Activated T-cell treated with anti-CD3 and anti-CD28 coated beads, Interleukin-2, amount 50 U/mL, for 4 hours (primary cell): ENCODE measurements around the gene ISM2. TPM values are rescaled to one million over a fixed set of nuclear protein-coding genes. Genes with fewer than 3 reads are reported as not detected.
"Not testable (repeated sequence)": the region's sequence is repeated elsewhere in the genome, so short reads cannot be mapped to it uniquely, and the experiment has no call there.

ENCODE experiments used
- ATAC-seq, 2 donors: fragments of 200-7000 bp; cut with Tn5 transposase; one replicate each; pipeline ENCODE4 v1.10.0; 2021
- DNase-seq: peaks from one replicate; pipeline ENCODE4 v3.0.0-alpha.2; 2020
- H3K27me3 Mint-ChIP-seq: one replicate; pipeline ENCODE4 v1.8.0; 2021; ENCODE audit warnings: low read depth, mixed read lengths
- H3K36me3 Mint-ChIP-seq: one replicate; pipeline ENCODE4 v1.8.0; 2022; ENCODE audit warnings: mixed read lengths; ENCODE audit not compliant: insufficient read depth
- H3K4me1 Mint-ChIP-seq: one replicate; pipeline ENCODE4 v1.8.0; 2021; ENCODE audit warnings: low read depth, mixed read lengths
- H3K4me3 Mint-ChIP-seq: one replicate; pipeline ENCODE4 v1.8.0; 2021; ENCODE audit warnings: mild to moderate bottlenecking, moderate library complexity, mixed read lengths
- H3K9me3 Mint-ChIP-seq: one replicate; pipeline ENCODE4 v1.8.0; 2021; ENCODE audit warnings: mixed read lengths
- total RNA-seq, 3 donors: library from RNA; stranded (reverse); gene quantifications; one replicate each; pipeline ENCODE4 v1.2.1, GENCODE V29; 2021

Gene ISM2
- total RNA-seq: not detected

- Mint-ChIP-seq H3K4me1 (peaks cover 11% of the 10 kb centered on the region), H3K9me3 (peaks cover 5% of the 10 kb centered on the region), H3K36me3 (peaks cover 4% of the 10 kb centered on the region), H3K27me3 (peaks cover 34% of the 10 kb centered on the region), H3K4me3 (peak within 1 kb of the TSS; percentile 64)
- DNase-seq (peak; percentile 18), ATAC-seq (peak; percentile 94)
Measured at GRCh38 chr14:77498120-77498979, at the start of gene ISM2. ISM2 (minus strand) TSS chr14:77498816; CDS start chr14:77498793, 23 bp downstream.

DNA sequence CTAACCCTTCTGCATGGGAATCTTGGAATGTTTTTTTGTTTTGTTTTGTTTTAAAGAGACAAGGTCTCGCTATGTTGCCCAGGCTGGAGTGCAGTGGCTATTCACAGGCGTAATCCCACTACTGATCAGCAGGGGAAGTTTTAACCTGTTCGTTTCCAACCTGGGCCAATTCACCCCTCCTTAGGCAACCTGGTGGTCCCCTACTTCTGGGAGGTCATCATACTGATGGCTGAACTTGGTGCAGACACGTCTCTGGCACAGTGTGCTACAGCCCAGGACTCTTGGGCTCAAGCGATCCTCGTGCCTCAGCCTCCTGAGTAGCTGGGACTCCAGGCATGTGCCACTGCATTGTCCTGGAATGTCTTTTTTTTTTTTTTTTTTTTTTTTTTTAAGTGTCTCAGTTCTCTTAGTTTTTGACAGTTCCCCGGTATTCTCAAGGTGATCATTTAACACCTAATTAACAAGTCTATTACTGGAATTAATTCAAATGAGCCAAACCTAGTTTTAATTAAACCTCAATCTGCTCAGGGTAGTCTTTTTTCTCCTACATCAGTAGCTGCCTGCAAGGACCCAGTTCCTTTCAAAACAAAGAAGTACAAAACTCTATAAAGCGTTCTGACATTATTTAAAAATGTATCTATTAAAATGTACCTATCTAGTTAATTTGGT lies 49.0 kb upstream of the ISM2 start:
- no peak overlapping the region for H3K4me3 Mint-ChIP-seq
- no peaks in the 10 kb centered on the region for H3K27me3 Mint-ChIP-seq
- H3K36me3 Mint-ChIP-seq: peaks cover 21% of the 10 kb centered on the region
- ATAC-seq (no peak), DNase-seq (no peak)
- H3K4me1 Mint-ChIP-seq: peaks cover 7% of the 10 kb centered on the region
- no peaks in the 10 kb centered on the region for H3K9me3 Mint-ChIP-seq

- peaks cover 23% of the 10 kb centered on the region for H3K36me3 Mint-ChIP-seq
- not testable (repeated sequence) for H3K4me3 Mint-ChIP-seq, H3K9me3 Mint-ChIP-seq, ATAC-seq, H3K27me3 Mint-ChIP-seq, DNase-seq
- H3K4me1 Mint-ChIP-seq: peaks cover 10% of the 10 kb centered on the region
Measured at GRCh38 chr14:77545171-77545570, 46.6 kb upstream of the ISM2 start.

- Mint-ChIP-seq H3K4me1 (peaks cover 10% of the 10 kb centered on the region), H3K27me3 (no peaks in the 10 kb centered on the region)
- no peak for ATAC-seq
Measured at GRCh38 chr14:77544571-77544970, 46.0 kb upstream of the ISM2 start.

DNA sequence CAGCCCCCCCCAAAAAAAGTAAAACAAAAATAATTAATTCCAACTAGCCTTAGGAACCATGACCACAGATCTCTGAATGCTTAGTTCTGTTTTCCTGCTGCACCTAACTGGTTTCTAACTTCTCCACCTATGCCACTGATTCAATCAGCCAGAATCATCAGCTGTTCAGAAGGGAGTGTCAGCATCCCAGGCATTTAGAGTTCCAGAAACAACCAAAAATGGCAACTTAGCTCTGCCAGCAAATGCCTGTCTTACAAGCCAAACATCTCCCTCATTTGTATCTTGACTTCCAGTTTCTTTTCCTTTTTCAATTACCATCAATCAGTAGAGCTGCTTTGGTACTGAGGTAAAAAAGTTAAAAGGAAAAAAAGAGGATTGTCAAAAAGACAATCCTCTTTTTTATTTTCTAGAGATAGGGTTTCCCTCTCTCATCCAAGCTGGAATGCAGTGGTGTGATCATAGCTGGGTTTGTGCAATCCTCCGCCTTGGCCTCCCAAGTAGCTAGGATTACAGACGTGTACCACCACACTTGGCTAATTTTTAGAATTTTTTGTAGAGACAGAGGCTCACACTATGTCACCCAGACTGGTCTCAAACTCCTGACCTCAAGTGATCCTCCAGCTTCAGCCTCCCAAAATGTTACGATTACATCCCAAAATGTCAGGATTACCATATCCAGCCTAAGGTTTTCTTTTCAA lies 45.2 kb upstream of the ISM2 start:
- no peaks in the 10 kb centered on the region for H3K27me3 Mint-ChIP-seq
- no peak for ATAC-seq
- peaks cover 18% of the 10 kb centered on the region for H3K36me3 Mint-ChIP-seq

More at GRCh38 chr14:77544571-77544970, 46.0 kb upstream of the ISM2 start:
- Mint-ChIP-seq H3K4me3 (no peak overlapping the region), H3K36me3 (peaks cover 19% of the 10 kb centered on the region), H3K9me3 (no peaks in the 10 kb centered on the region)
- DNase-seq: no peak

GRCh38 chr14:77543240-77543551 lies 44.6 kb upstream of the ISM2 start:
- DNase-seq: no peak
- Mint-ChIP-seq H3K4me3 (no peak overlapping the region), H3K9me3 (no peaks in the 10 kb centered on the region), H3K4me1 (peaks cover 10% of the 10 kb centered on the region), H3K27me3 (no peaks in the 10 kb centered on the region), H3K36me3 (peaks cover 18% of the 10 kb centered on the region)
- no peak for ATAC-seq

More for the DNA sequence above, 45.2 kb upstream of the ISM2 start:
- H3K9me3 Mint-ChIP-seq: no peaks in the 10 kb centered on the region
- peaks cover 10% of the 10 kb centered on the region for H3K4me1 Mint-ChIP-seq
- no peak overlapping the region for H3K4me3 Mint-ChIP-seq
- no peak for DNase-seq

DNA sequence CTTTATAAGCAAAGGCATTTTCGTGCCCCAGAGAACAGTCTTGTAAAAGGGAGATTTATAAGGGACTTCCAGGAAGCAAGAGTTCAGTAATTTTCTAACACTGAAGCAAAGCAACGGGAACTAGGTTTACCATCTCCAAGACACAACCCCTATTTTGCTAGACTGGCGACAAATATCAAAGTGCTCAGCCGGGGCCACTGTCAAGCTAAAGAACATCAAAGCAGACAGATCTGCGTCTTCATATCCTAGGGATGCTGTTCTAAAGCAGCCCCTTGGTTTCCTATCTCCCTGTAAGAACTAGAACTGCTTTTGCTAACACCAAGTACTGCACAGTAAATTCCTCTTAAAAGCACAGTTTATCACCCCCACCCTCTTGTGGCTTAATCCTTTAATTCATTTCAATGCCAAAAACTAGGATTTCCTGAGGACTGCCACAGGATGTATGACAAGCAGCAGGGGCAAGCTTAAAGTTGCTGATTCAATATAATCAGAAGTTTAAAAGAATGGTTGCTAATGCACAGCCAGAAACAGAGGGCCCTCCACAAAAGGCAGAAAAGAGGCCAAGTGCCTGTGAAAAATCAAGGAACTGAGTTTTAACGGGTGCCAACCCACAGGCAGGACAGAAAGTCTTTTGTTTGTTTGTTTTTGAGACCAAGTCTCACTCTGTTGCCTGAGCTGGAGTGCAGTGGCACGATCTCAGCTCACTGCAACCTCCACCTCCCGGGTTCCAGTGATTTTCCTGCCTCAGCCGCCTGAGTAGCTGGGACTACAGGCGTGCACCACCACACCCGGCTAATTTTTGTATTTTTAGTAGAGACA lies 44.0 kb upstream of the ISM2 start:
- peaks cover 16% of the 10 kb centered on the region for H3K36me3 Mint-ChIP-seq
- no peak for ATAC-seq

GRCh38 chr14:77541905-77542304 lies 43.3 kb upstream of the ISM2 start:
- Mint-ChIP-seq H3K36me3 (peaks cover 14% of the 10 kb centered on the region), H3K9me3 (no peaks in the 10 kb centered on the region), H3K4me3 (no peak overlapping the region), H3K4me1 (peaks cover 10% of the 10 kb centered on the region), H3K27me3 (no peaks in the 10 kb centered on the region)
- no peak for DNase-seq
- no peak for ATAC-seq

More for the DNA sequence above, 44.0 kb upstream of the ISM2 start:
- DNase-seq: no peak
- Mint-ChIP-seq H3K27me3 (no peaks in the 10 kb centered on the region), H3K4me1 (peaks cover 10% of the 10 kb centered on the region), H3K4me3 (no peak overlapping the region), H3K9me3 (no peaks in the 10 kb centered on the region)

GRCh38 chr14:77536951-77537350 lies 38.3 kb upstream of the ISM2 start:
- H3K27me3 Mint-ChIP-seq, H3K9me3 Mint-ChIP-seq, H3K4me1 Mint-ChIP-seq, ATAC-seq, H3K4me3 Mint-ChIP-seq, DNase-seq: not testable (repeated sequence)
- peaks cover 17% of the 10 kb centered on the region for H3K36me3 Mint-ChIP-seq

GRCh38 chr14:77531071-77531470 lies 32.5 kb upstream of the ISM2 start:
- DNase-seq: no peak
- H3K36me3 Mint-ChIP-seq: peaks cover 15% of the 10 kb centered on the region
- H3K4me1 Mint-ChIP-seq: no peaks in the 10 kb centered on the region
- H3K27me3 Mint-ChIP-seq: no peaks in the 10 kb centered on the region
- H3K4me3 Mint-ChIP-seq: no peak overlapping the region
- ATAC-seq: no peak
- no peaks in the 10 kb centered on the region for H3K9me3 Mint-ChIP-seq

GRCh38 chr14:77529963-77530362 lies 31.3 kb upstream of the ISM2 start:
- Mint-ChIP-seq H3K27me3 (no peaks in the 10 kb centered on the region), H3K4me1 (no peaks in the 10 kb centered on the region), H3K36me3 (peaks cover 8% of the 10 kb centered on the region), H3K9me3 (no peaks in the 10 kb centered on the region), H3K4me3 (no peak overlapping the region)
- no peak for DNase-seq
- ATAC-seq: no peak

- DNase-seq (no peak), ATAC-seq (no peak)
- Mint-ChIP-seq H3K36me3 (peaks cover 10% of the 10 kb centered on the region), H3K4me3 (no peak overlapping the region), H3K9me3 (no peaks in the 10 kb centered on the region), H3K27me3 (no peaks in the 10 kb centered on the region), H3K4me1 (no peaks in the 10 kb centered on the region)
Measured at GRCh38 chr14:77529213-77529612, 30.6 kb upstream of the ISM2 start.

- H3K4me3 Mint-ChIP-seq, DNase-seq, ATAC-seq, H3K4me1 Mint-ChIP-seq, H3K27me3 Mint-ChIP-seq, H3K9me3 Mint-ChIP-seq: not testable (repeated sequence)
- peaks cover 14% of the 10 kb centered on the region for H3K36me3 Mint-ChIP-seq
Measured at GRCh38 chr14:77528701-77529100, 30.1 kb upstream of the ISM2 start.

- peaks cover 23% of the 10 kb centered on the region for H3K36me3 Mint-ChIP-seq
- no peaks in the 10 kb centered on the region for H3K4me1 Mint-ChIP-seq
- no peak overlapping the region for H3K4me3 Mint-ChIP-seq
- no peaks in the 10 kb centered on the region for H3K27me3 Mint-ChIP-seq
- DNase-seq: no peak
- no peaks in the 10 kb centered on the region for H3K9me3 Mint-ChIP-seq
- no peak for ATAC-seq
Measured at GRCh38 chr14:77526266-77526665, 27.6 kb upstream of the ISM2 start.
